Measurements from ENCODE around the gene PEPD.

PEPD gene

GRCh38 chr19:33347300-33347699 is 174.3 kb downstream of the PEPD start:
- no peak for DNase-seq

GRCh38 chr19:33346665-33347064 is 174.9 kb downstream of the PEPD start:
- no peak for DNase-seq

GRCh38 chr19:33345163-33345562 is 176.4 kb downstream of the PEPD start:
- DNase-seq, result no peak

- no peak for DNase-seq
Observed at GRCh38 chr19:33344573-33344925, 177.0 kb downstream of the PEPD start.

- no peak for DNase-seq
Observed at GRCh38 chr19:33343859-33344572, 177.6 kb downstream of the PEPD start.

GRCh38 chr19:33343301-33343700 is 178.3 kb downstream of the PEPD start:
- DNase-seq, result no peak

- no peak for DNase-seq
Observed at GRCh38 chr19:33340991-33341390, 180.6 kb downstream of the PEPD start.

- DNase-seq, result no peak
Observed at GRCh38 chr19:33339016-33339984, 182.3 kb downstream of the PEPD start.

Data from NCI-H1105 treated with DMSO at 0.1 percent for 48 hours (cell line).